ENCODE results near the gene PDCL2.

- TF ChIP-seq CTCF (IDR thresholded peaks at IDR 0.05; ENCODE audit: low read length), result no peak
- no peak for TF ChIP-seq EZH2 (optimal IDR thresholded peaks at IDR 0.05; ENCODE audit: low read depth, low read length)
- no peak for TF ChIP-seq EZH2phosphoT487 (IDR thresholded peaks at IDR 0.05; ENCODE audit: low read length)
Observed at GRCh38 chr4:55545151-55545550, 46.9 kb downstream of the PDCL2 start.
